ENCODE measurements around the gene GOT1. TPM values are rescaled to one million over a fixed set of nuclear protein-coding genes. Genes with fewer than 3 reads are reported as not detected.

The GOT1 gene
- total and polyA plus RNA-seq, 2 donors (not counting 3 experiments of a cell fraction or from before 2014, with no cell fraction given), result 14.4 to 36.3 TPM

- ChIA-PET POLR2A (no interaction called here), CTCF (interaction anchor here (7.9 kb wide), 1 partner anchor 39 kb away, joined by 151 read pairs; no protein-coding TSS in a partner anchor)
- Histone ChIP-seq H3K9ac (replicated peaks; ENCODE audit: extremely low read depth, insufficient read depth, low read length) (no peak overlapping the region), H3K4me1 (ENCODE audit: control insufficient read depth, extremely low read depth, insufficient read depth, low read length) (peaks cover 14% of the 10 kb centered on the region), H3K36me3 (ENCODE audit: control insufficient read depth in 2 of 2, extremely low read depth in 1 of 2, insufficient read depth in 2 of 2, low read length in 2 of 2) (no peaks in the 10 kb centered on the region), H3K79me2 (ENCODE audit: control insufficient read depth, insufficient read depth, low read length) (peaks cover 16% of the 10 kb centered on the region), H3K9me3 (replicated peaks; ENCODE audit: control insufficient read depth, insufficient read depth, low read length) (no peaks in the 10 kb centered on the region), H3K27me3 (ENCODE audit: control insufficient read depth in 2 of 2, insufficient read depth in 2 of 2, low read length in 2 of 2) (no peaks in the 10 kb centered on the region), H2AFZ (ENCODE audit: low read depth, low read length) (no peak overlapping the region), H3K4me2 (ENCODE audit: insufficient read depth, low read length) (no peak overlapping the region), H3K9me1 (replicated peaks; ENCODE audit: control insufficient read depth, extremely low read depth, insufficient read depth, low read length) (no peaks in the 10 kb centered on the region), H3K4me3 (replicated peaks in 1 of 3; ENCODE audit: insufficient read depth in 1 of 3, low read depth in 1 of 3, low read length in 3 of 3) (no peak overlapping the region), H3K27ac (ENCODE audit: insufficient read depth, low read depth, low read length) (no peak overlapping the region), H4K20me1 (replicated peaks; ENCODE audit: control insufficient read depth, extremely low read depth, insufficient read depth, low read length) (no peaks in the 10 kb centered on the region)
- FAIRE-seq (no peak), DNase-seq (ENCODE audit: low read depth, low spot score) (no peak)
- dilution Hi-C loops (cut with MboI; ENCODE audit: extremely low pct_ligation_motif_present, low sequenced_read_pairs) (loop anchor here (25.0 kb wide), 1 partner anchor 180 kb away; the partner anchor contains the start of gene SLC25A28), intact Hi-C loops (cut with micrococcal nuclease) (loop anchor here (5.0 kb wide), 1 partner anchor 95 kb away; no protein-coding TSS in a partner anchor)
- no TSS peak for BruUV-seq (replicated peaks)
- no peak for TF ChIP-seq MAX (IDR thresholded peaks at IDR 0.05; ENCODE audit: insufficient read depth, insufficient read length)
- no peak for TF ChIP-seq JUN (IDR thresholded peaks at IDR 0.05; ENCODE audit: borderline replicate concordance, insufficient read depth, insufficient read length, low read depth)
- no peak for TF ChIP-seq FOS (IDR thresholded peaks at IDR 0.05; ENCODE audit: borderline replicate concordance, insufficient read depth, low read length)
- TF ChIP-seq POLR2AphosphoS5 (IDR thresholded peaks at IDR 0.05; ENCODE audit: insufficient read depth, low read depth, low read length), result no peak
- TF ChIP-seq MYC (IDR thresholded peaks at IDR 0.05; ENCODE audit: low read depth, low read length), result no peak
- TF ChIP-seq CTCF (IDR thresholded peaks at IDR 0.05; ENCODE audit: extremely low read depth in 1 of 2, insufficient read depth in 1 of 2, low read depth in 1 of 2, low read length in 2 of 2), result no peak
- TF ChIP-seq POLR2A (IDR thresholded peaks at IDR 0.05; ENCODE audit: low read depth, low read length), result no peak
- TF ChIP-seq GATA2 (IDR thresholded peaks at IDR 0.05; ENCODE audit: insufficient read depth, insufficient read length, low read depth, low read length), result no peak
- no peak for TF ChIP-seq EZH2 (IDR thresholded peaks at IDR 0.05; ENCODE audit: borderline replicate concordance, low read depth, low read length, severe bottlenecking)
Observed at GRCh38 chr10:99432047-99432446, 1.6 kb upstream of the GOT1 start.

All from endothelial cell of umbilical vein (primary cell).